Pancreas (tissue), 10 donors: ENCODE data around the gene AFF3. TPM values are rescaled to one million over a fixed set of nuclear protein-coding genes. Genes with fewer than 3 reads are reported as not detected.

Source experiments
- ATAC-seq, 4 donors: fragments of 200-7000 bp; cut with Tn5 transposase; one replicate each; pipeline versions ENCODE4 v1.8.0 to v1.9.1; 2020; ENCODE audit warnings: mild to moderate bottlenecking in 4 of 4, moderate library complexity in 4 of 4
- DNase-seq, 6 donors: peaks; one replicate each; pipeline ENCODE4 v3.0.0-alpha.2; 2020
- FAIRE-seq: peaks from 2 replicates; lab custom pipeline; 2012; peaks lifted over from hg19 to GRCh38; lab: Jason Lieb, UNC
- H3K27ac ChIP-seq, 4 donors: fragments of 200-600 bp; sonication (generic); 1 replicate in 3 of 4; 2 replicates in 1 of 4; pipeline versions ENCODE4 v1.5.0 to v1.8.0; 2020
- H3K27me3 ChIP-seq, 4 donors: fragments of 200-600 bp; one replicate each; pipeline ENCODE4 v1.8.0; 2021
- H3K36me3 ChIP-seq, 3 donors: fragments of 200-600 bp; sonication (generic) in 1 of 3; one replicate each; pipeline versions ENCODE4 v1.5.0 to v1.8.0; 2020 to 2021
- H3K4me1 ChIP-seq, 3 donors: fragments of 200-600 bp; one replicate each; pipeline ENCODE4 v1.8.0; 2021
- H3K4me3 ChIP-seq, 4 donors: fragments of 200-600 bp; sonication (generic) in 2 of 4; one replicate each; pipeline versions ENCODE4 v1.5.0 to v1.8.0; 2020 to 2021
- H3K9me3 ChIP-seq, 4 donors: fragments of 200-600 bp; one replicate each; pipeline ENCODE4 v1.8.0; 2021
- WGBS, 2 donors: extraction: QIAGEN DNeasy Blood & Tissue Kit; methylation state at CpG; one replicate each; pipeline ENCODE4 v1.1.7; 2013; 5-methylcytosine and 5-hydroxymethylcytosine counted together
- intact Hi-C, 3 donors: fragments of 100-400 bp; cut with DNase I; formaldehyde crosslinking; loops; one replicate each; pipeline versions ENCODE4 v1.11.1 to v1.14.2; 2022
- polyA plus RNA-seq, 2 donors: library from polyadenylated mRNA; stranded (reverse); fragments of 200-250 nt; gene quantifications; one replicate each; pipeline ENCODE4 v1.2.3, GENCODE V29; 2013
- total RNA-seq, 6 donors: library from RNA; stranded (reverse); fragmentation: NEBNext Ultra II Directional in 4 of 6; extraction: Animal tissue kit (Norgen Biotek cat#: 25700) in 4 of 6; gene quantifications; one replicate each; pipeline versions ENCODE4 v1.2.1 to v1.2.4, GENCODE V29; 2021 to 2023
- TF ChIP-seq, protein P1 (sequence below), 4 donors: fragments of 200-600 bp; sonication (generic) in 3 of 4; IDR thresholded peaks; one replicate each; pipeline versions ENCODE4 v1.5.0 to v1.8.0; 2021; ENCODE audit warnings: antibody characterized with exemption in 4 of 4
- donor health status: healthy with polysubstance abuse.
- donor health status: DM: no; HTN: no; CAD: no; lungs with moderate emphysema.
- donor health status: DM: no; HTN: no; CAD: no.
- donor health status: control.
- donor health status: control.
- donor health status: Bipolar disorder and iron deficiency.
- donor health status: DM: yes; HTN: yes; CAD: no.
- donor health status: DM: no; HTN: no; CAD: no.
- donor health status: DM: no; HTN: no; CAD: no.
- donor health status: DM: yes; HTN: yes; CAD: no.

The AFF3 gene
- total and polyA plus RNA-seq, 8 donors, result 0.19 to 1.1 (median 0.54) TPM

GRCh38 chr2:99878581-99879350 is 263.6 kb downstream of the AFF3 start:
- FAIRE-seq (no peak), ATAC-seq (no peak), DNase-seq (no peak)
- H3K4me1 ChIP-seq, result peaks cover 0 to 4% (median 0%) of the 10 kb centered on the region in 3 donors
- no peaks in the 10 kb centered on the region for H3K27me3 ChIP-seq
- no peak overlapping the region for H3K4me3 ChIP-seq
- TF ChIP-seq, protein P1, sequence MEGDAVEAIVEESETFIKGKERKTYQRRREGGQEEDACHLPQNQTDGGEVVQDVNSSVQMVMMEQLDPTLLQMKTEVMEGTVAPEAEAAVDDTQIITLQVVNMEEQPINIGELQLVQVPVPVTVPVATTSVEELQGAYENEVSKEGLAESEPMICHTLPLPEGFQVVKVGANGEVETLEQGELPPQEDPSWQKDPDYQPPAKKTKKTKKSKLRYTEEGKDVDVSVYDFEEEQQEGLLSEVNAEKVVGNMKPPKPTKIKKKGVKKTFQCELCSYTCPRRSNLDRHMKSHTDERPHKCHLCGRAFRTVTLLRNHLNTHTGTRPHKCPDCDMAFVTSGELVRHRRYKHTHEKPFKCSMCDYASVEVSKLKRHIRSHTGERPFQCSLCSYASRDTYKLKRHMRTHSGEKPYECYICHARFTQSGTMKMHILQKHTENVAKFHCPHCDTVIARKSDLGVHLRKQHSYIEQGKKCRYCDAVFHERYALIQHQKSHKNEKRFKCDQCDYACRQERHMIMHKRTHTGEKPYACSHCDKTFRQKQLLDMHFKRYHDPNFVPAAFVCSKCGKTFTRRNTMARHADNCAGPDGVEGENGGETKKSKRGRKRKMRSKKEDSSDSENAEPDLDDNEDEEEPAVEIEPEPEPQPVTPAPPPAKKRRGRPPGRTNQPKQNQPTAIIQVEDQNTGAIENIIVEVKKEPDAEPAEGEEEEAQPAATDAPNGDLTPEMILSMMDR (IDR thresholded peaks at IDR 0.05), result no peak
- intact Hi-C loops, result no loop called here
- no peak overlapping the region for H3K27ac ChIP-seq
- no peaks in the 10 kb centered on the region for H3K9me3 ChIP-seq
- H3K36me3 ChIP-seq, result no peaks in the 10 kb centered on the region
- WGBS, 2 donors, result 60 to 80% methylated on average over 5 of the region's 5 CpGs

DNA sequence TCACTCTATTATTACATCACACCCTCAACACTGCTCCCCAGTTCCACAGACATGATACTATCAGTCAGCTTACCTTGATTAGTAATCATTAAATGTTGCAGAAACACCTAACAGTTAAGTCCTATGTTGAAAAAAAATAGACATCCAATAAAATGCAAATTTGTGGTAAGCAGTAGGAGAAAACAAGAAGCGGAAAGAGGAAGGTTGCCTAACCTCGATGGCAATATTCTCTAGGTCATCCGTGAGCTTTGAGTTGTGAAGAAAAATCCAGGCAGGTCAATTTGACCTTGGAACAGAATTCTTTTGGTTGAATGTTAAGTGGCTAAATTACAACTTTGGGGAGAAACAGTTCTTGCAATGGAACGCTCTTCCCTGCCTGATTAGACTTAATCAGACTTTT is 264.4 kb downstream of the AFF3 start:
- intact Hi-C loops, result no loop called here
- H3K27me3 ChIP-seq, result no peaks in the 10 kb centered on the region
- no peak for DNase-seq
- H3K4me1 ChIP-seq, result peaks cover 0 to 4% (median 0%) of the 10 kb centered on the region in 3 donors
- H3K36me3 ChIP-seq, result no peaks in the 10 kb centered on the region
- FAIRE-seq, result no peak
- TF ChIP-seq, protein P1 (IDR thresholded peaks at IDR 0.05), result no peak
- H3K27ac ChIP-seq, result no peak overlapping the region
- no peak for ATAC-seq
- H3K9me3 ChIP-seq, result no peaks in the 10 kb centered on the region
- no peak overlapping the region for H3K4me3 ChIP-seq
- 73 to 79% methylated on average over 4 of the region's 4 CpGs for WGBS, 2 donors

DNA sequence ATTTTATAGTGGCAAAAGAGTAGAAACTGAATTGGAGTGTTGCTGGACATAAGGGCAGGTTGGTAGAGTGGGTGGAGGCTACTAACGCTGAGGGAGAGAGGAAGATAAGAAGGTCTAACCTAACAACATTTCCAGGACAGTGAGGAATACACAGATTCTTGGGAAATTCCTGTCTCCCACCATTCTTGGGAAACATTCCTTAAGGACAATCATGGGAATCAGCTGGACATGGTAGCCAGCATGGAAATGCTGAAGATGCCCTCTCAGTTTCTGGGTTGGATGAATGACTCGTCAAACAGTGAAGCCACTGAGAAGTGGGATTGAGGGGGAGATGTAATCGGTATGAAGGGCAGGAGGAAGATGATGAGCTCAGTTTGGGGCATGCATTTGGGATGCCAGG is 265.4 kb downstream of the AFF3 start:
- H3K27ac ChIP-seq, result no peak overlapping the region
- FAIRE-seq (no peak), ATAC-seq (no peak), DNase-seq (no peak)
- H3K9me3 ChIP-seq, result no peaks in the 10 kb centered on the region
- intact Hi-C loops, result no loop called here
- H3K27me3 ChIP-seq, result no peaks in the 10 kb centered on the region
- peaks cover 0 to 4% (median 0%) of the 10 kb centered on the region in 3 donors for H3K4me1 ChIP-seq
- no peaks in the 10 kb centered on the region for H3K36me3 ChIP-seq
- TF ChIP-seq, protein P1 (IDR thresholded peaks at IDR 0.05), result no peak
- H3K4me3 ChIP-seq, result no peak overlapping the region
- WGBS, 2 donors, result 75 to 87% methylated on average over 3 of the region's 3 CpGs

- intact Hi-C loops, result no loop called here
- Histone ChIP-seq H3K27ac (no peak overlapping the region), H3K36me3 (no peaks in the 10 kb centered on the region), H3K27me3 (no peaks in the 10 kb centered on the region), H3K4me1 (no peaks in the 10 kb centered on the region), H3K9me3 (no peaks in the 10 kb centered on the region), H3K4me3 (no peak overlapping the region)
- TF ChIP-seq, protein P1 (IDR thresholded peaks at IDR 0.05), result no peak
- ATAC-seq, result no peak
- 90 to 98% methylated on average over 7 of the region's 7 CpGs for WGBS, 2 donors
- no peak for DNase-seq
- no peak for FAIRE-seq
Measured at GRCh38 chr2:99875627-99876201, 266.7 kb downstream of the AFF3 start.

GRCh38 chr2:99868260-99868659 is 274.1 kb downstream of the AFF3 start:
- ATAC-seq, result no peak
- H3K4me1 ChIP-seq, result no peaks in the 10 kb centered on the region
- no peaks in the 10 kb centered on the region for H3K36me3 ChIP-seq
- H3K27ac ChIP-seq, result no peak overlapping the region
- peaks cover 0 to 3% (median 0%) of the 10 kb centered on the region in 4 donors for H3K27me3 ChIP-seq
- 88 to 95% methylated on average over 4 of the region's 4 CpGs for WGBS, 2 donors
- no peak for FAIRE-seq
- H3K4me3 ChIP-seq, result no peak overlapping the region
- TF ChIP-seq, protein P1 (IDR thresholded peaks at IDR 0.05), result no peak
- DNase-seq, result no peak
- no peaks in the 10 kb centered on the region for H3K9me3 ChIP-seq
- intact Hi-C loops, result no loop called here
